Activated CD8-positive, alpha-beta memory T cell treated with anti-CD3 and anti-CD28 coated beads for 48 hours (primary cell): ENCODE data around the gene FNIP1.
"Not testable (repeated sequence)": the region's sequence is repeated elsewhere in the genome, so short reads cannot be mapped to it uniquely, and the experiment has no call there.

Source experiments
- DNase-seq, 3 experiments: peaks; one replicate each; pipeline ENCODE4 v3.0.0-alpha.2; 2020; ENCODE audit warnings: low read depth in 2 of 3, low spot score in 2 of 3

FNIP1 gene

GRCh38 chr5:131754363-131754762 is 42.5 kb downstream of the FNIP1 start:
- DNase-seq, result no peak

- DNase-seq, result no peak
Observed at GRCh38 chr5:131751506-131751905, 45.3 kb downstream of the FNIP1 start.

GRCh38 chr5:131749723-131750470 is 46.9 kb downstream of the FNIP1 start:
- no peak for DNase-seq

- DNase-seq, result no peak
Observed at GRCh38 chr5:131749138-131749537, 47.7 kb downstream of the FNIP1 start.

- no peak for DNase-seq
Observed at GRCh38 chr5:131747180-131748105, 49.4 kb downstream of the FNIP1 start.

- DNase-seq, result no peak
Observed at GRCh38 chr5:131746423-131746822, 50.4 kb downstream of the FNIP1 start.

- DNase-seq, result no peak
Observed at GRCh38 chr5:131745703-131746102, 51.1 kb downstream of the FNIP1 start.

GRCh38 chr5:131745155-131745554 is 51.7 kb downstream of the FNIP1 start:
- no peak for DNase-seq

- no peak for DNase-seq
Observed at GRCh38 chr5:131740477-131740876, 56.3 kb downstream of the FNIP1 start.

GRCh38 chr5:131735393-131735792 is 61.4 kb downstream of the FNIP1 start:
- DNase-seq, result no peak

GRCh38 chr5:131734939-131735338 is 61.9 kb downstream of the FNIP1 start:
- DNase-seq, result not testable (repeated sequence)

- not testable (repeated sequence) for DNase-seq
Observed at GRCh38 chr5:131729292-131729691, 67.5 kb downstream of the FNIP1 start.

- DNase-seq, result not testable (repeated sequence)
Observed at GRCh38 chr5:131724089-131724488, 72.7 kb downstream of the FNIP1 start.

- no peak for DNase-seq
Observed at GRCh38 chr5:131720714-131721113, 76.1 kb downstream of the FNIP1 start.

- no peak for DNase-seq
Observed at GRCh38 chr5:131719564-131719963, 77.3 kb downstream of the FNIP1 start.

GRCh38 chr5:131718487-131719014 is 78.3 kb downstream of the FNIP1 start:
- no peak for DNase-seq

- DNase-seq, result not testable (repeated sequence)
Observed at GRCh38 chr5:131717164-131717563, 79.7 kb downstream of the FNIP1 start.

- no peak for DNase-seq
Observed at GRCh38 chr5:131716650-131717049, 80.2 kb downstream of the FNIP1 start.

- no peak for DNase-seq
Observed at GRCh38 chr5:131710391-131710790, 86.4 kb downstream of the FNIP1 start.

- no peak for DNase-seq
Observed at GRCh38 chr5:131709043-131709442, 87.8 kb downstream of the FNIP1 start.

GRCh38 chr5:131706281-131706680 is 90.5 kb downstream of the FNIP1 start:
- no peak for DNase-seq

- no peak for DNase-seq
Observed at GRCh38 chr5:131694926-131695325, 101.9 kb downstream of the FNIP1 start.
